Smooth muscle cell (in vitro differentiated cells): Measurements from ENCODE around the gene PTGIS. TPM values are rescaled to one million over a fixed set of nuclear protein-coding genes. Genes with fewer than 3 reads are reported as not detected.

ENCODE experiments used
- DNase-seq: peaks from one replicate; lab custom pipeline; 2025; ENCODE audit not compliant: unreplicated experiment; lab: John Stamatoyannopoulos, UW
- H2AFZ ChIP-seq: fragments of 200-600 bp; sonication (generic); 2 replicates; pipeline ENCODE4 v1.6.0; 2016; ENCODE audit warnings: antibody characterized with exemption, low read depth, mild to moderate bottlenecking
- H3F3A ChIP-seq: fragments of 200-600 bp; sonication (generic); 2 replicates; pipeline ENCODE4 v1.6.0; 2017; ENCODE audit warnings: antibody characterized with exemption, low read depth
- H3K27ac ChIP-seq: fragments of 200-600 bp; sonication (generic); 2 replicates; pipeline ENCODE4 v1.5.1; 2016; ENCODE audit warnings: low read depth, mild to moderate bottlenecking
- H3K27me3 ChIP-seq: fragments of 200-600 bp; sonication (generic); 2 replicates; pipeline ENCODE4 v1.6.1; 2016; ENCODE audit warnings: low read depth, mild to moderate bottlenecking
- H3K36me3 ChIP-seq: fragments of 200-600 bp; sonication (generic); 2 replicates; pipeline ENCODE4 v1.5.1; 2016; ENCODE audit warnings: low read depth
- H3K4me1 ChIP-seq: fragments of 200-600 bp; sonication (generic); 2 replicates; pipeline ENCODE4 v1.5.1; 2016; ENCODE audit warnings: low read depth
- H3K4me2 ChIP-seq: fragments of 200-600 bp; sonication (generic); 2 replicates; pipeline ENCODE4 v1.6.0; 2016; ENCODE audit warnings: mild to moderate bottlenecking
- H3K4me3 ChIP-seq: fragments of 200-600 bp; sonication (generic); 2 replicates; pipeline ENCODE4 v1.5.1; 2016; ENCODE audit warnings: mild to moderate bottlenecking
- H3K79me2 ChIP-seq: fragments of 200-600 bp; sonication (generic); 2 replicates; pipeline ENCODE4 v1.6.0; 2016; ENCODE audit warnings: low read depth, mild to moderate bottlenecking
- H3K9ac ChIP-seq: fragments of 200-600 bp; sonication (generic); 2 replicates; pipeline ENCODE4 v1.6.0; 2016; ENCODE audit warnings: low read depth
- H3K9me3 ChIP-seq: fragments of 200-600 bp; sonication (generic); replicated peaks from 2 replicates; pipeline ENCODE4 v1.5.1; 2016; ENCODE audit warnings: low read depth
- H4K20me1 ChIP-seq: fragments of 200-600 bp; sonication (generic); 2 replicates; pipeline ENCODE4 v1.6.0; 2016; ENCODE audit warnings: low read depth
- whole genome bisulfite sequencing: methylation state at CpG from one replicate; pipeline ENCODE4 v1.1.7; 2016; ENCODE audit warnings: low lambda C conversion rate; 5-methylcytosine and 5-hydroxymethylcytosine counted together
- polyA plus RNA-seq: library from polyadenylated mRNA; unstranded; fragments of >200 nt; fragmentation: Nextera tagmentation; extraction: Ambion mirVana; gene quantifications from 2 replicates; pipeline ENCODE4 v1.2.1, GENCODE V29; 2016
- total RNA-seq: library from RNA; depleted of rRNA; stranded (reverse); fragments of >200 nt; gene quantifications from 2 replicates; pipeline ENCODE4 v1.2.3, GENCODE V29; 2014
- TF ChIP-seq, protein P1 (sequence below): fragments of 200-600 bp; sonication (generic); IDR thresholded peaks from 2 replicates; pipeline ENCODE4 v1.5.1; 2017; ENCODE audit warnings: borderline replicate concordance, mild to moderate bottlenecking, antibody characterized with exemption; ENCODE audit not compliant: insufficient read depth, poor library complexity, severe bottlenecking

Gene PTGIS
- total and polyA plus RNA-seq, 2 experiments from 2014 or later: 0.18 to 0.64 TPM

DNA sequence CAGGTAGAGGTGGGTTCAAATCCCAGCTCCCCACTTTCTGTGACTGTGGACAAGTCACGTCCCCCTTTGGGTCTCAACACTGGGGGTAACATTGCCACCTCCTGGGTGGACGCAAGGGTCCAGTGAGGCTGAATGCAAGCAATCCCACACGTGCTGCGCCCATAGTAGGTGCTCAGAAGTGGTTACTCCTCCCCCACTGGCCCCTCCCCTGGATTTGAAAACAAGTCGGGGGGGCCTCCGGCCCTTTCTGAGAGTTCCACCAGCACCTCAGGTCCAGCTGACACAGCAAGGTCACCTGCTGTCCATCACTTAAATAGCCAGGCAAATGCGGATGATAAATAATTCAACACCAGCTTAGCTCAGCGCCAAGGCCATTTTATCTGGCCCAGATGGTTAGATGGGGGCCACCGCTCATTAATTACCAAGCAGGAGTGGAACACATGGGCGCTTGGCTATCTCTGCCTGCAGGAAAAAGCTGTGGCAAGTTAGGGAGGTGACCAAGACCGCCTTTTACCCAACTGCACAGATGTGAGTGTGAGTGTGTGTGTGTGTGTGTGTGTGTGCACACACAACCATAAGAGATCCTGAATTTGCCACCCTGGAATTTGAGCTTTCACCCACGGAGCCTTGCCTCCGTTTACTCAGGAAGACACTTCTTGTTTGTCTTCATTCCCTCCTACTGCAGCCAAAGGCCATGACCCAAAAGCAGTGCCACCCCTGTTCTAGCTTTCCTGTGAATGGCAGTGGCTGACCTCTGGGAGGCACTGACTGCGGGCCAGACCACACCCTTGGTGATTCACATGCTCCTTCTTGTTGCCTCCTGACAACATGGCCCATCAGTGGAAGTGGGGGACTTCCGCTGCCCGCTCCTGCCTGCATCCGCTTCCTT, 50.8 kb downstream of the PTGIS start:
- H3K4me3 ChIP-seq: no peak overlapping the region
- H3K4me1 ChIP-seq: no peaks in the 10 kb centered on the region
- no peak for DNase-seq
- WGBS: 90% methylated on average over 17 of the region's 17 CpGs
- no peak overlapping the region for H3K9ac ChIP-seq
- H3K4me2 ChIP-seq: no peak overlapping the region
- TF ChIP-seq, protein P1, sequence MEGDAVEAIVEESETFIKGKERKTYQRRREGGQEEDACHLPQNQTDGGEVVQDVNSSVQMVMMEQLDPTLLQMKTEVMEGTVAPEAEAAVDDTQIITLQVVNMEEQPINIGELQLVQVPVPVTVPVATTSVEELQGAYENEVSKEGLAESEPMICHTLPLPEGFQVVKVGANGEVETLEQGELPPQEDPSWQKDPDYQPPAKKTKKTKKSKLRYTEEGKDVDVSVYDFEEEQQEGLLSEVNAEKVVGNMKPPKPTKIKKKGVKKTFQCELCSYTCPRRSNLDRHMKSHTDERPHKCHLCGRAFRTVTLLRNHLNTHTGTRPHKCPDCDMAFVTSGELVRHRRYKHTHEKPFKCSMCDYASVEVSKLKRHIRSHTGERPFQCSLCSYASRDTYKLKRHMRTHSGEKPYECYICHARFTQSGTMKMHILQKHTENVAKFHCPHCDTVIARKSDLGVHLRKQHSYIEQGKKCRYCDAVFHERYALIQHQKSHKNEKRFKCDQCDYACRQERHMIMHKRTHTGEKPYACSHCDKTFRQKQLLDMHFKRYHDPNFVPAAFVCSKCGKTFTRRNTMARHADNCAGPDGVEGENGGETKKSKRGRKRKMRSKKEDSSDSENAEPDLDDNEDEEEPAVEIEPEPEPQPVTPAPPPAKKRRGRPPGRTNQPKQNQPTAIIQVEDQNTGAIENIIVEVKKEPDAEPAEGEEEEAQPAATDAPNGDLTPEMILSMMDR: no peak
- H3K36me3 ChIP-seq: no peaks in the 10 kb centered on the region
- no peak overlapping the region for H2AFZ ChIP-seq
- H3K9me3 ChIP-seq: no peaks in the 10 kb centered on the region
- H3K79me2 ChIP-seq: no peaks in the 10 kb centered on the region
- H3F3A ChIP-seq: no peaks in the 10 kb centered on the region
- H3K27me3 ChIP-seq: no peaks in the 10 kb centered on the region
- no peak overlapping the region for H3K27ac ChIP-seq
- no peaks in the 10 kb centered on the region for H4K20me1 ChIP-seq

GRCh38 chr20:49515586-49515985, 52.4 kb downstream of the PTGIS start:
- no peak overlapping the region for H2AFZ ChIP-seq
- no peaks in the 10 kb centered on the region for H3K27me3 ChIP-seq
- H3F3A ChIP-seq: no peaks in the 10 kb centered on the region
- H3K9ac ChIP-seq: no peak overlapping the region
- no peaks in the 10 kb centered on the region for H3K79me2 ChIP-seq
- no peaks in the 10 kb centered on the region for H4K20me1 ChIP-seq
- TF ChIP-seq, protein P1: no peak
- no peak for DNase-seq
- H3K27ac ChIP-seq: no peak overlapping the region
- H3K9me3 ChIP-seq: no peaks in the 10 kb centered on the region
- H3K4me3 ChIP-seq: no peak overlapping the region
- H3K36me3 ChIP-seq: no peaks in the 10 kb centered on the region
- H3K4me2 ChIP-seq: no peak overlapping the region
- 83% methylated on average over 3 of the region's 3 CpGs for WGBS
- H3K4me1 ChIP-seq: no peaks in the 10 kb centered on the region

- TF ChIP-seq, protein P1: no peak
- no peak for DNase-seq
- H4K20me1 ChIP-seq: no peaks in the 10 kb centered on the region
- H3K79me2 ChIP-seq: no peaks in the 10 kb centered on the region
- H3K27ac ChIP-seq: no peak overlapping the region
- no peak overlapping the region for H3K4me2 ChIP-seq
- H3K9me3 ChIP-seq: no peaks in the 10 kb centered on the region
- no peak overlapping the region for H2AFZ ChIP-seq
- no peaks in the 10 kb centered on the region for H3K36me3 ChIP-seq
- H3F3A ChIP-seq: no peaks in the 10 kb centered on the region
- H3K4me3 ChIP-seq: no peak overlapping the region
- 94% methylated on average over 2 of the region's 2 CpGs for WGBS
- no peaks in the 10 kb centered on the region for H3K27me3 ChIP-seq
- H3K4me1 ChIP-seq: no peaks in the 10 kb centered on the region
- no peak overlapping the region for H3K9ac ChIP-seq
Observed at GRCh38 chr20:49513517-49513916, 54.4 kb downstream of the PTGIS start.

DNA sequence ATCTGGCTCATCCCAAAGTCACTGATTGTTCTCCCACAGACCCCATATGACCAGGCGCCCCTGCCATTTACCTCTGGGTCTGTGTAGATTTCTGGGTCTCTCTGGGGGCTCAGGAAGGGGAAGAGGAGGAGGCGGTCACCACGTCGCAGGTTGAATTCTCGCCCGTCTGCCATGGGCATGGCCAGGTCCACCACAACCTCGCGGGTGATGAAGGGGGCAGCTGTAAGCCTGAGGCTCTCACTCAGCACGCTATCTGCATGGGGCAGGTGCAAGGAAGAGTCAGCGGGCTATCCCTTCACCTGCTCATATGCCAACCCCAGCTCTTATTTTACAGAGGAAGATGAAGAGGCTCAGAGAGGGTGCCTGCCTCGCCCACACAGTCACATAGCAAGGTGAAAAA, 54.9 kb downstream of the PTGIS start:
- Histone ChIP-seq H3K36me3 (no peaks in the 10 kb centered on the region), H2AFZ (no peak overlapping the region), H3K9me3 (no peaks in the 10 kb centered on the region), H3K27me3 (no peaks in the 10 kb centered on the region), H3K9ac (no peak overlapping the region), H3K4me3 (no peak overlapping the region), H3K4me2 (no peak overlapping the region), H3F3A (no peaks in the 10 kb centered on the region), H4K20me1 (no peaks in the 10 kb centered on the region), H3K79me2 (no peaks in the 10 kb centered on the region), H3K27ac (no peak overlapping the region), H3K4me1 (no peaks in the 10 kb centered on the region)
- WGBS: 93% methylated on average over 11 of the region's 11 CpGs
- TF ChIP-seq, protein P1: no peak
- no peak for DNase-seq
